ENCODE results near the gene SLC2A8.

The SLC2A8 gene

GRCh38 chr9:127397646-127398274, 791 bp downstream of the SLC2A8 start:
- H3K27ac ChIP-seq: peak overlapping the region; percentile 87 to 95
- intact Hi-C loops (cut with DNase I; ENCODE audit: low total_unique reads): loop anchor here (5.0 kb wide), 1 partner anchor 185 kb away; no protein-coding TSS in a partner anchor
- H3K9me3 ChIP-seq: no peaks in the 10 kb centered on the region
- peaks cover 0 to 25% (median 15%) of the 10 kb centered on the region in 4 donors for H3K4me1 ChIP-seq
- TF ChIP-seq, protein P1, sequence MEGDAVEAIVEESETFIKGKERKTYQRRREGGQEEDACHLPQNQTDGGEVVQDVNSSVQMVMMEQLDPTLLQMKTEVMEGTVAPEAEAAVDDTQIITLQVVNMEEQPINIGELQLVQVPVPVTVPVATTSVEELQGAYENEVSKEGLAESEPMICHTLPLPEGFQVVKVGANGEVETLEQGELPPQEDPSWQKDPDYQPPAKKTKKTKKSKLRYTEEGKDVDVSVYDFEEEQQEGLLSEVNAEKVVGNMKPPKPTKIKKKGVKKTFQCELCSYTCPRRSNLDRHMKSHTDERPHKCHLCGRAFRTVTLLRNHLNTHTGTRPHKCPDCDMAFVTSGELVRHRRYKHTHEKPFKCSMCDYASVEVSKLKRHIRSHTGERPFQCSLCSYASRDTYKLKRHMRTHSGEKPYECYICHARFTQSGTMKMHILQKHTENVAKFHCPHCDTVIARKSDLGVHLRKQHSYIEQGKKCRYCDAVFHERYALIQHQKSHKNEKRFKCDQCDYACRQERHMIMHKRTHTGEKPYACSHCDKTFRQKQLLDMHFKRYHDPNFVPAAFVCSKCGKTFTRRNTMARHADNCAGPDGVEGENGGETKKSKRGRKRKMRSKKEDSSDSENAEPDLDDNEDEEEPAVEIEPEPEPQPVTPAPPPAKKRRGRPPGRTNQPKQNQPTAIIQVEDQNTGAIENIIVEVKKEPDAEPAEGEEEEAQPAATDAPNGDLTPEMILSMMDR (IDR thresholded peaks at IDR 0.05): peak; percentile 46 to 53
- H3K27me3 ChIP-seq: no peaks in the 10 kb centered on the region
- DNase-seq: peak; percentile 55 to 77
- H3K36me3 ChIP-seq: peaks cover 6 to 46% (median 28%) of the 10 kb centered on the region in 3 donors
- peak overlapping the region; percentile 89 to 91 for H3K4me3 ChIP-seq

DNA sequence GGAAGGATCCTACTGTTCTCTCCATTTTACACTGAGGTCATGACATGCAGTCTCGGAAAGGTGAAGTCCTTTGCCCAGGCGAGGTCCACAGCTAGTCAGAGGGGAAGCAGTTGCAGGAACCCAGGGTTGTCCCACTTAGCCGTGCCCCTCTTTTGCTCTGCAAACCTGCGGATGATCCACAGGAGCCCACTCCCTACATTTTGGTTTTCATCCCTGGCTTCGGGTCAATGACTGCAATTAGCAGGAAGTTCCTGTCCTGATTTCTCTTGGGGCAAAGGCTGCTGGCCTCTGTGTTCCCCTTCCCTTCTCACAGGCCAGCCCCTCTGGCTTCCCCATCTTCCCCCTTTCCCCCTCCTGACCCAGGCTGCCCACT, 1.3 kb downstream of the SLC2A8 start:
- H3K9me3 ChIP-seq: no peaks in the 10 kb centered on the region
- H3K27ac ChIP-seq: peak overlapping the region in 1 of 2 donors; percentile 95
- intact Hi-C loops (cut with DNase I; ENCODE audit: low total_unique reads): loop anchor here (5.0 kb wide), 1 partner anchor 186 kb away; no protein-coding TSS in a partner anchor
- H3K36me3 ChIP-seq: peaks cover under 1 to 46% (median 24%) of the 10 kb centered on the region in 3 donors
- H3K4me1 ChIP-seq: peaks cover 0 to 25% (median 15%) of the 10 kb centered on the region in 4 donors
- peak overlapping the region; percentile 89 to 91 for H3K4me3 ChIP-seq
- H3K27me3 ChIP-seq: no peaks in the 10 kb centered on the region
- no peak for DNase-seq
- TF ChIP-seq, protein P1 (IDR thresholded peaks at IDR 0.05): no peak

DNA sequence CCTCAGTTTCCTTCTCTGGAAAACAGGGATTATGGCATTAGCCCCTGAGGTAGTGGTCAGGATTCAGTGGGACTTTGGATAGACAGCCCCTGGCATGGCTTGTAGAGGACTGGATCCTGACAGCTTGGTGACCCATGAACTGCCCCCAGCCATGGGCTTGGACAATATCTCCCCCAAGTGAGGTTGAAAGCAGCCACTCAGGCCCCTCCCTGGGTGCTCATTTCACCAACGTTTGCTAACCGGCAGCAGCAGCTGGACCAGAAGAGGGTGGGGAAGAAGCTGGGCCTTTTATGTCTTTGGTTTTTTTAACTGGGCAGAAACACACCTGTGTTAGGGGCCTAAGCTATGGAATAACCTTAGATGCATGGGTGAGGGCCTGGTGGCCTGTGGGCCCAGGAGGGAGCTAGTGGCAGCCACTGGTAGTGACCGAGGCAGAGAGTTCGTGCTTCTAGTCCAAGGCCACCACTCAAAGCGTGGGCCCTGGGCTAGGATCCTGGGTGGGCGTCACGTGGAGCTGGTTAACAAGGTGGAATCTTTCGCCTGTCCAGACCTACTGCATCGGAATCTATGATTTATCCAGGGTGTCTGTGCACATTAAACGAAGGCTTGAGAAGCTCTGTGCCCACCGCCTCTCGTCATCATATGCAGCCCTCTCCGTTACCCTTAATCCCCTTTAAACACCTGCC, 1.9 kb downstream of the SLC2A8 start:
- TF ChIP-seq, protein P1 (IDR thresholded peaks at IDR 0.05): no peak
- H3K27ac ChIP-seq: no peak overlapping the region
- H3K27me3 ChIP-seq: no peaks in the 10 kb centered on the region
- H3K4me1 ChIP-seq: peaks cover 0 to 25% (median 15%) of the 10 kb centered on the region in 4 donors
- no peaks in the 10 kb centered on the region for H3K9me3 ChIP-seq
- peaks cover 2 to 47% (median 28%) of the 10 kb centered on the region in 3 donors for H3K36me3 ChIP-seq
- peak overlapping the region in 1 of 2 donors; percentile 89 for H3K4me3 ChIP-seq
- intact Hi-C loops (cut with DNase I; ENCODE audit: low total_unique reads): loop anchor here (5.0 kb wide), 1 partner anchor 187 kb away; no protein-coding TSS in a partner anchor
- no peak for DNase-seq

- peaks cover 0 to 25% (median 15%) of the 10 kb centered on the region in 4 donors for H3K4me1 ChIP-seq
- TF ChIP-seq, protein P1 (IDR thresholded peaks at IDR 0.05): no peak
- no peak for DNase-seq
- no peaks in the 10 kb centered on the region for H3K27me3 ChIP-seq
- no peaks in the 10 kb centered on the region for H3K9me3 ChIP-seq
- no peak overlapping the region for H3K4me3 ChIP-seq
- no peak overlapping the region for H3K27ac ChIP-seq
- intact Hi-C loops (cut with DNase I; ENCODE audit: low total_unique reads): loop anchor here (5.0 kb wide), 1 partner anchor 188 kb away; no protein-coding TSS in a partner anchor
- H3K36me3 ChIP-seq: peaks cover 6 to 53% (median 35%) of the 10 kb centered on the region in 3 donors
Measured at GRCh38 chr9:127399736-127400269, 2.8 kb downstream of the SLC2A8 start.

DNA sequence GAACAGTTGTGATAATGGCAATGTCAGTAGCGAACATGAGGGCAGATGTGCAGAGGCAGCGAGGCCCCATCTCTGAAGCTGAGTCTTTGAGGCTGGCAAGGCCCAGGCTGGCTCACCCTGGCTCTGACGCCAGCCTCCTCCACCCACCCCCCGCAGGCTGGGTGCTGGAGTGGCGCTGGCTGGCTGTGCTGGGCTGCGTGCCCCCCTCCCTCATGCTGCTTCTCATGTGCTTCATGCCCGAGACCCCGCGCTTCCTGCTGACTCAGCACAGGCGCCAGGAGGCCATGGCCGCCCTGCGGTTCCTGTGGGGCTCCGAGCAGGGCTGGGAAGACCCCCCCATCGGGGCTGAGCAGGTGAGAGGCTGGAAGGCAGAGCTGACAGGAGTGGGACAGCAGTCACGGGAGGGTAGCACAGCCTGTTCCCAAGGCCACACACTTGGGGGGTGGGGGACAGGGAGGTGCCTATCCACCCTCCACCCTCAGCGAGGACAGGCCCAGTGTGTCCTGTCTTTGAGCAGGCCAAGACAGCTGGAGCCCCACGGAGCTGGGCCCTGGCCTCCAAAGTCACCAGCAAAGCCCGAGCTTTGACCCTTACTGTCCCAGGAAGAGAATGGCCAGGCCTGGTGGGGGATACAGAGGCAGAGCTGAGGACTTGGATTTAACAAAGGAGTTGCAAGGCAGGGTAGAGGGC, 5.6 kb downstream of the SLC2A8 start:
- no peaks in the 10 kb centered on the region for H3K27me3 ChIP-seq
- peaks cover 9 to 81% (median 55%) of the 10 kb centered on the region in 3 donors for H3K36me3 ChIP-seq
- intact Hi-C loops (cut with DNase I; ENCODE audit: low total_unique reads): no loop called here

More for the DNA sequence above, 5.6 kb downstream of the SLC2A8 start:
- no peak overlapping the region for H3K27ac ChIP-seq
- no peak for DNase-seq
- H3K9me3 ChIP-seq: no peaks in the 10 kb centered on the region
- TF ChIP-seq, protein P1 (IDR thresholded peaks at IDR 0.05): no peak
- peaks cover 0 to 16% (median 10%) of the 10 kb centered on the region in 4 donors for H3K4me1 ChIP-seq
- no peak overlapping the region for H3K4me3 ChIP-seq

Data from tibial artery (tissue), 4 donors.